Small intestine (tissue), 4 donors: Measurements from ENCODE around the gene CDC27. TPM values are rescaled to one million over a fixed set of nuclear protein-coding genes. Genes with fewer than 3 reads are reported as not detected.

Source experiments
- polyA plus RNA-seq, 4 donors: library from polyadenylated mRNA; stranded (reverse) in 3 of 4; unstranded in 1 of 4; fragments of 200-250 nt in 3 of 4; fragments of 120-200 nt in 1 of 4; gene quantifications; one replicate each; pipeline versions ENCODE4 v1.2.1 to v1.2.3, GENCODE V29; 2013
- donor health status: healthy with polysubstance abuse.
- donor health status: Bipolar disorder and iron deficiency.
- donor health status: healthy.

CDC27 gene
- polyA plus RNA-seq, 4 donors = 5.9 to 29.7 (median 19.5) TPM

Other genes with a start within 250 kb of the CDC27 start
- gene RPRML, start 210.0 kb downstream of the CDC27 start, polyA plus RNA-seq = under 1 TPM in 2 of 4 donors, not detected in 2; 0.10 to 0.51 TPM
- 1 to 10 TPM in 1 of 4 donors, under 1 TPM in 1, not detected in 2; 0.31 to 5.5 TPM for gene MYL4, start 20.1 kb upstream of the CDC27 start, polyA plus RNA-seq
- gene ITGB3, start 64.5 kb upstream of the CDC27 start, polyA plus RNA-seq = 1 to 10 TPM in 2 of 4 donors, under 1 TPM in 2; 0.54 to 4.8 (median 2.2) TPM
- 1 to 10 TPM in 2 of 4 donors, under 1 TPM in 2; 0.54 to 9.0 (median 0.88) TPM for gene EFCAB13, start 134.7 kb upstream of the CDC27 start, polyA plus RNA-seq